Measurements from ENCODE around the gene TMEM116. TPM values are rescaled to one million over a fixed set of nuclear protein-coding genes. Genes with fewer than 3 reads are reported as not detected.
"Not testable (repeated sequence)": the region's sequence is repeated elsewhere in the genome, so short reads cannot be mapped to it uniquely, and the experiment has no call there.

TMEM116 gene
- total RNA-seq, 2 donors from 2014 or later, result 13.5 to 13.9 TPM

GRCh38 chr12:111975161-111975931 lies 37.6 kb downstream of the TMEM116 start:
- no peak overlapping the region for H3K27ac ChIP-seq
- DNase-seq (ENCODE audit: low spot score), result no peak
- peaks cover 4% of the 10 kb centered on the region for H3K36me3 ChIP-seq
- no peak for ATAC-seq (ENCODE audit: insufficient number of reproducible peaks, low FRiP score, low read depth)
- H3K4me3 ChIP-seq, result no peak overlapping the region
- TF ChIP-seq CTCF (IDR thresholded peaks at IDR 0.05), result no peak
- H3K9me3 ChIP-seq, result peaks cover 14% of the 10 kb centered on the region
- no peaks in the 10 kb centered on the region for H3K27me3 ChIP-seq (replicated peaks; ENCODE audit: insufficient read depth)
- no peaks in the 10 kb centered on the region for H3K4me1 ChIP-seq (ENCODE audit: control insufficient read depth in 1 of 2, low read depth in 2 of 2)

GRCh38 chr12:111971800-111972199 lies 41.2 kb downstream of the TMEM116 start:
- no peak for TF ChIP-seq CTCF (IDR thresholded peaks at IDR 0.05)
- H3K27me3 ChIP-seq (replicated peaks; ENCODE audit: insufficient read depth), result no peaks in the 10 kb centered on the region
- no peak overlapping the region for H3K4me3 ChIP-seq
- H3K4me1 ChIP-seq (ENCODE audit: control insufficient read depth in 1 of 2, low read depth in 2 of 2), result peaks cover 0 to 1% of the 10 kb centered on the region in 2 donors
- H3K27ac ChIP-seq, result no peak overlapping the region
- ATAC-seq (ENCODE audit: insufficient number of reproducible peaks, low FRiP score, low read depth) (no peak), DNase-seq (ENCODE audit: low spot score) (no peak)
- peaks cover 4% of the 10 kb centered on the region for H3K36me3 ChIP-seq
- peaks cover 18% of the 10 kb centered on the region for H3K9me3 ChIP-seq

GRCh38 chr12:111964935-111965334 lies 48.0 kb downstream of the TMEM116 start:
- Histone ChIP-seq H3K9me3 (no peaks in the 10 kb centered on the region), H3K4me1 (ENCODE audit: control insufficient read depth in 1 of 2, low read depth in 2 of 2) (peaks cover 0 to 10% of the 10 kb centered on the region in 2 donors), H3K27me3 (replicated peaks; ENCODE audit: insufficient read depth) (no peaks in the 10 kb centered on the region), H3K27ac (no peak overlapping the region), H3K4me3 (no peak overlapping the region), H3K36me3 (no peaks in the 10 kb centered on the region)
- TF ChIP-seq CTCF (IDR thresholded peaks at IDR 0.05), result no peak
- ATAC-seq (ENCODE audit: insufficient number of reproducible peaks, low FRiP score, low read depth), result no peak
- DNase-seq (ENCODE audit: low spot score), result no peak

- ATAC-seq (ENCODE audit: insufficient number of reproducible peaks, low FRiP score, low read depth); DNase-seq (ENCODE audit: low spot score); H3K27me3 ChIP-seq (replicated peaks; ENCODE audit: insufficient read depth); H3K36me3 ChIP-seq; H3K4me1 ChIP-seq (ENCODE audit: control insufficient read depth in 1 of 2, low read depth in 2 of 2); H3K4me3 ChIP-seq; H3K9me3 ChIP-seq; H3K27ac ChIP-seq: not testable (repeated sequence)
Measured at GRCh38 chr12:111959518-111959917, 53.4 kb downstream of the TMEM116 start.

GRCh38 chr12:111957224-111957623 lies 55.7 kb downstream of the TMEM116 start:
- not testable (repeated sequence) for H3K36me3 ChIP-seq; DNase-seq (ENCODE audit: low spot score); H3K4me1 ChIP-seq (ENCODE audit: control insufficient read depth in 1 of 2, low read depth in 2 of 2); ATAC-seq (ENCODE audit: insufficient number of reproducible peaks, low FRiP score, low read depth); H3K27ac ChIP-seq; H3K9me3 ChIP-seq; H3K4me3 ChIP-seq; H3K27me3 ChIP-seq (replicated peaks; ENCODE audit: insufficient read depth)

GRCh38 chr12:111954969-111955368 lies 58.0 kb downstream of the TMEM116 start:
- no peak for ATAC-seq (ENCODE audit: insufficient number of reproducible peaks, low FRiP score, low read depth)
- H3K27me3 ChIP-seq (replicated peaks; ENCODE audit: insufficient read depth), result no peaks in the 10 kb centered on the region

More at GRCh38 chr12:111954969-111955368, 58.0 kb downstream of the TMEM116 start:
- Histone ChIP-seq H3K27ac (no peak overlapping the region), H3K4me1 (ENCODE audit: control insufficient read depth in 1 of 2, low read depth in 2 of 2) (peaks cover 0 to 5% of the 10 kb centered on the region in 2 donors), H3K4me3 (no peak overlapping the region), H3K9me3 (no peaks in the 10 kb centered on the region), H3K36me3 (no peaks in the 10 kb centered on the region)
- DNase-seq (ENCODE audit: low spot score), result no peak
- no peak for TF ChIP-seq CTCF (IDR thresholded peaks at IDR 0.05)
